HG03558 (cell line): ENCODE results near the gene ANKRD49.

ENCODE experiments used
- ATAC-seq: cut with Tn5 transposase; IDR thresholded peaks from one replicate; pipeline ENCODE4 v1.9.1; 2021; ENCODE audit warnings: moderate number of reproducible peaks; ENCODE audit not compliant: unreplicated experiment; ENCODE audit errors: extremely low read depth

ANKRD49 gene

GRCh38 chr11:94493281-94494125 is at the start of gene ANKRD49, which contains the start of gene MRE11:
ANKRD49 (plus strand) TSS chr11:94493984; CDS start chr11:94496694, 2,710 bp downstream.
MRE11 (minus strand) TSS chr11:94493844; CDS start chr11:94492801, 1,043 bp downstream.
- peak; percentile 100 for ATAC-seq

GRCh38 chr11:94445641-94446040 is 48.1 kb upstream of the ANKRD49 start:
- no peak for ATAC-seq

GRCh38 chr11:94447149-94447548 is 46.6 kb upstream of the ANKRD49 start:
- ATAC-seq, result no peak

- ATAC-seq, result no peak
Measured at GRCh38 chr11:94449029-94449428, 44.8 kb upstream of the ANKRD49 start.

- no peak for ATAC-seq
Measured at GRCh38 chr11:94449437-94449836, 44.3 kb upstream of the ANKRD49 start.

GRCh38 chr11:94450048-94450447 is 43.7 kb upstream of the ANKRD49 start:
- ATAC-seq, result no peak

- no peak for ATAC-seq
Measured at GRCh38 chr11:94452988-94453387, 40.8 kb upstream of the ANKRD49 start.

GRCh38 chr11:94454301-94454700 is 39.5 kb upstream of the ANKRD49 start:
- ATAC-seq, result no peak

- no peak for ATAC-seq
Measured at GRCh38 chr11:94455861-94456260, 37.9 kb upstream of the ANKRD49 start.

- no peak for ATAC-seq
Measured at GRCh38 chr11:94457118-94458029, 36.4 kb upstream of the ANKRD49 start.

- ATAC-seq, result no peak
Measured at GRCh38 chr11:94459576-94459975, 34.2 kb upstream of the ANKRD49 start.

- peak; percentile 79 for ATAC-seq
Measured at GRCh38 chr11:94469416-94469815, 24.4 kb upstream of the ANKRD49 start.

- ATAC-seq, result peak; percentile 69
Measured at GRCh38 chr11:94472916-94473799, 20.6 kb upstream of the ANKRD49 start.

GRCh38 chr11:94477624-94478023 is 16.2 kb upstream of the ANKRD49 start:
- ATAC-seq, result no peak

GRCh38 chr11:94481342-94481741 is 12.4 kb upstream of the ANKRD49 start:
- ATAC-seq, result no peak

GRCh38 chr11:94486068-94486467 is 7.7 kb upstream of the ANKRD49 start:
- no peak for ATAC-seq

- ATAC-seq, result peak; percentile 20
Measured at GRCh38 chr11:94494126-94494680, 419 bp downstream of the ANKRD49 start.

- no peak for ATAC-seq
Measured at GRCh38 chr11:94500181-94500580, 6.4 kb downstream of the ANKRD49 start.

- ATAC-seq, result no peak
Measured at GRCh38 chr11:94501522-94501921, 7.7 kb downstream of the ANKRD49 start.
